Right lobe of liver (tissue), 4 donors: ENCODE results near the gene MSANTD1.

ENCODE experiments used
- POLR2A ChIP-seq: fragments of 450-650 bp; IDR thresholded peaks from one replicate; pipeline ENCODE4 v1.6.1; 2017; ENCODE audit warnings: antibody characterized with exemption, mild to moderate bottlenecking
- TF ChIP-seq, protein P1 (sequence below), 4 donors: fragments of 200-600 bp in 3 of 4; fragments of 450-650 bp in 1 of 4; IDR thresholded peaks; one replicate each; pipeline versions ENCODE4 v1.5.1 to v1.8.0; 2016 to 2022; ENCODE audit warnings: antibody characterized with exemption in 4 of 4, mild to moderate bottlenecking in 2 of 4
- donor health status: DM: no; HTN: no; CAD: no.
- donor health status: DM: no; HTN: no; CAD: no.
- donor health status: DM: no; HTN: yes; CAD: no.

DNA sequence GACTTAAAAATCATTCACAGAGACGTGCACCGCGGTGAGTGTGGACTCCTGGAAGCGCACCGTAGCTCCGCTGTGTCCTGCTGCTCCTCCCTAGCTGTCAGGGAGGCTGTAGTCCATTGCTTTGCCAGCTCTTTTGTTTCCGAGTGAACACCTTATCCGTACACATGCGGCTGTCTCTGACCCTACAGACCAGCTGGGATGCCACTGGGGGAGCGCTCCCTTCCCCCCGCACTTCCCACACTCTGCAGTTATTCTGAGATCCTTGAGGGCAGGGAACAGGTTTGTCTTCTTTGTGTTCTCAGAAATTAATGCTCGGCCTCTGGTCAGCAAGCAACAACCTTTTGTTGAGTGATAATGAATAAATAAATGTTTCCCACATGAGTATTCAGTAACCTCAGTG is 33.7 kb upstream of the MSANTD1 start:
- TF ChIP-seq, protein P1, sequence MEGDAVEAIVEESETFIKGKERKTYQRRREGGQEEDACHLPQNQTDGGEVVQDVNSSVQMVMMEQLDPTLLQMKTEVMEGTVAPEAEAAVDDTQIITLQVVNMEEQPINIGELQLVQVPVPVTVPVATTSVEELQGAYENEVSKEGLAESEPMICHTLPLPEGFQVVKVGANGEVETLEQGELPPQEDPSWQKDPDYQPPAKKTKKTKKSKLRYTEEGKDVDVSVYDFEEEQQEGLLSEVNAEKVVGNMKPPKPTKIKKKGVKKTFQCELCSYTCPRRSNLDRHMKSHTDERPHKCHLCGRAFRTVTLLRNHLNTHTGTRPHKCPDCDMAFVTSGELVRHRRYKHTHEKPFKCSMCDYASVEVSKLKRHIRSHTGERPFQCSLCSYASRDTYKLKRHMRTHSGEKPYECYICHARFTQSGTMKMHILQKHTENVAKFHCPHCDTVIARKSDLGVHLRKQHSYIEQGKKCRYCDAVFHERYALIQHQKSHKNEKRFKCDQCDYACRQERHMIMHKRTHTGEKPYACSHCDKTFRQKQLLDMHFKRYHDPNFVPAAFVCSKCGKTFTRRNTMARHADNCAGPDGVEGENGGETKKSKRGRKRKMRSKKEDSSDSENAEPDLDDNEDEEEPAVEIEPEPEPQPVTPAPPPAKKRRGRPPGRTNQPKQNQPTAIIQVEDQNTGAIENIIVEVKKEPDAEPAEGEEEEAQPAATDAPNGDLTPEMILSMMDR (IDR thresholded peaks at IDR 0.05): no peak
- TF ChIP-seq POLR2A: no peak
